ENCODE results near the gene RBM19.

- TF ChIP-seq SUZ12 (IDR thresholded peaks at IDR 0.05; ENCODE audit: extremely low read depth, insufficient read depth, insufficient read length) (no peak), YY1 (IDR thresholded peaks at IDR 0.05; ENCODE audit: insufficient read depth, insufficient read length) (no peak)
These were observed 60.3 kb downstream of the RBM19 start for GRCh38 chr12:113905829-113906228.

Data from NT2/D1 (cell line).